HG03103 (cell line): ENCODE measurements around the gene PTPRC.
A peak's percentile ranks its signal among the peaks of the same experiment; 100 is the strongest.

Experiments
- ATAC-seq: cut with Tn5 transposase; IDR thresholded peaks from one replicate; pipeline ENCODE4 v1.9.1; 2021; ENCODE audit warnings: low read depth; ENCODE audit not compliant: unreplicated experiment

PTPRC gene

GRCh38 chr1:198750081-198750480 is 111.2 kb downstream of the PTPRC start:
- ATAC-seq = no peak

- ATAC-seq = no peak
Measured at GRCh38 chr1:198751741-198752140, 112.9 kb downstream of the PTPRC start.

- no peak for ATAC-seq
Measured at GRCh38 chr1:198754670-198755069, 115.8 kb downstream of the PTPRC start.

- ATAC-seq = no peak
Measured at GRCh38 chr1:198755715-198756114, 116.9 kb downstream of the PTPRC start.

- no peak for ATAC-seq
Measured at GRCh38 chr1:198756470-198756869, 117.6 kb downstream of the PTPRC start.

- no peak for ATAC-seq
Measured at GRCh38 chr1:198761859-198762616, 123.2 kb downstream of the PTPRC start.

GRCh38 chr1:198763298-198763714 is 124.5 kb downstream of the PTPRC start:
- no peak for ATAC-seq

GRCh38 chr1:198764748-198765147 is 125.9 kb downstream of the PTPRC start:
- no peak for ATAC-seq

- ATAC-seq = no peak
Measured at GRCh38 chr1:198765416-198765815, 126.6 kb downstream of the PTPRC start.

- ATAC-seq = no peak
Measured at GRCh38 chr1:198771563-198772153, 132.8 kb downstream of the PTPRC start.

GRCh38 chr1:198772626-198773025 is 133.8 kb downstream of the PTPRC start:
- no peak for ATAC-seq

GRCh38 chr1:198773030-198773429 is 134.2 kb downstream of the PTPRC start:
- no peak for ATAC-seq

GRCh38 chr1:198773523-198773922 is 134.7 kb downstream of the PTPRC start:
- ATAC-seq = no peak

GRCh38 chr1:198774421-198774820 is 135.6 kb downstream of the PTPRC start:
- ATAC-seq = no peak

GRCh38 chr1:198775606-198776005 is 136.8 kb downstream of the PTPRC start:
- ATAC-seq = no peak

GRCh38 chr1:198776602-198777029 is 137.8 kb downstream of the PTPRC start:
- no peak for ATAC-seq

GRCh38 chr1:198778049-198778448 is 139.2 kb downstream of the PTPRC start:
- no peak for ATAC-seq

- no peak for ATAC-seq
Measured at GRCh38 chr1:198780376-198780775, 141.5 kb downstream of the PTPRC start.

GRCh38 chr1:198788561-198789064 is 149.8 kb downstream of the PTPRC start:
- ATAC-seq = peak; percentile 96

- ATAC-seq = no peak
Measured at GRCh38 chr1:198793714-198794113, 154.9 kb downstream of the PTPRC start.

GRCh38 chr1:198794498-198794897 is 155.7 kb downstream of the PTPRC start:
- ATAC-seq = no peak

GRCh38 chr1:198797656-198798055 is 158.8 kb downstream of the PTPRC start:
- no peak for ATAC-seq
